Stomach (tissue), 9 donors: Measurements from ENCODE around the gene NPC2. TPM values are rescaled to one million over a fixed set of nuclear protein-coding genes. Genes with fewer than 3 reads are reported as not detected.

Experiments used
- DNase-seq, 2 donors: peaks; one replicate each; pipeline versions ENCODE4 v3.0.0 to v3.0.0-alpha.2; 2013 to 2019
- H3K27ac ChIP-seq, 5 donors: fragments of 200-600 bp in 4 of 5; sonication (generic) in 4 of 5; one replicate each; pipeline ENCODE4 v1.5.1; 2013 to 2019; ENCODE audit warnings: mild to moderate bottlenecking in 1 of 5, moderate library complexity in 1 of 5
- H3K27me3 ChIP-seq, 3 donors: fragments of 200-600 bp; sonication (generic); one replicate each; pipeline ENCODE4 v1.5.1; 2017 to 2019; ENCODE audit warnings: mixed run types in 1 of 3
- H3K36me3 ChIP-seq, 4 donors: fragments of 200-600 bp; sonication (generic); 1 replicate in 3 of 4; 2 replicates in 1 of 4; pipeline ENCODE4 v1.5.1; 2016 to 2019
- H3K4me1 ChIP-seq, 4 donors: fragments of 200-600 bp; sonication (generic); one replicate each; pipeline ENCODE4 v1.5.1; 2016 to 2019
- H3K4me3 ChIP-seq, 4 donors: fragments of 200-600 bp; sonication (generic) in 3 of 4; one replicate each; pipeline ENCODE4 v1.5.1; 2016 to 2019; ENCODE audit warnings: mild to moderate bottlenecking in 1 of 4
- H3K9me3 ChIP-seq, 4 donors: fragments of 200-600 bp; sonication (generic); one replicate each; pipeline ENCODE4 v1.5.1; 2016 to 2019
- EP300 ChIP-seq: sonication (generic); formaldehyde crosslinking; IDR thresholded peaks from one replicate; pipeline ENCODE4 v1.6.1; 2017; ENCODE audit warnings: antibody characterized with exemption
- POLR2A ChIP-seq, 4 donors: fragments of 450-650 bp; IDR thresholded peaks; one replicate each; pipeline ENCODE4 v1.6.1; 2016; ENCODE audit warnings: antibody characterized with exemption in 4 of 4, control low read depth in 2 of 4, mild to moderate bottlenecking in 1 of 4, moderate library complexity in 1 of 4
- POLR2AphosphoS5 ChIP-seq, 3 donors: sonication (generic); formaldehyde crosslinking; IDR thresholded peaks; one replicate each; pipeline ENCODE4 v1.6.1; 2016; ENCODE audit warnings: antibody characterized with exemption in 3 of 3
- WGBS, 5 donors: extraction: QIAGEN DNeasy Blood & Tissue Kit in 3 of 5; methylation state at CpG; one replicate each; pipeline versions ENCODE4 v1.1.5 to v1.1.7; 2013 to 2018; 5-methylcytosine and 5-hydroxymethylcytosine counted together
- intact Hi-C: fragments of 100-400 bp; cut with DNase I; formaldehyde crosslinking; loops from one replicate; pipeline ENCODE4 v1.15.1; 2023; ENCODE audit warnings: low total_unique reads
- polyA plus RNA-seq, 3 donors: library from polyadenylated mRNA; stranded (reverse); fragments of 200-250 nt; gene quantifications; one replicate each; pipeline ENCODE4 v1.2.3, GENCODE V29; 2013
- total RNA-seq, 5 donors: library from RNA; depleted of rRNA; stranded (reverse); fragments of >200 nt; gene quantifications; one replicate each; pipeline versions ENCODE4 v1.1.0 to v1.2.3, GENCODE V29; 2014 to 2016
- TF ChIP-seq, protein P1 (sequence below), 7 experiments: fragments of 450-650 bp in 4 of 7; fragments of 200-600 bp in 3 of 7; sonication (generic) in 3 of 7; IDR thresholded peaks; one replicate each; pipeline ENCODE4 v1.5.1; 2016 to 2019; ENCODE audit warnings: antibody characterized with exemption in 7 of 7, control low read depth in 2 of 7, mild to moderate bottlenecking in 1 of 7
- donor health status: healthy with polysubstance abuse.
- donor health status: Bipolar disorder and iron deficiency.
- donor health status: healthy.

Gene NPC2
- total and polyA plus RNA-seq, 8 donors, result 62.6 to 186 (median 129) TPM

- intact Hi-C loops, result no loop called here
- H3K27me3 ChIP-seq, result no peaks in the 10 kb centered on the region
- H3K36me3 ChIP-seq, result no peaks in the 10 kb centered on the region
- H3K27ac ChIP-seq, result no peak overlapping the region
- TF ChIP-seq EP300 (no peak), POLR2A (IDR thresholded peaks at IDR 0.05) (no peak), POLR2AphosphoS5 (IDR thresholded peaks at IDR 0.05) (no peak)
- TF ChIP-seq, protein P1, sequence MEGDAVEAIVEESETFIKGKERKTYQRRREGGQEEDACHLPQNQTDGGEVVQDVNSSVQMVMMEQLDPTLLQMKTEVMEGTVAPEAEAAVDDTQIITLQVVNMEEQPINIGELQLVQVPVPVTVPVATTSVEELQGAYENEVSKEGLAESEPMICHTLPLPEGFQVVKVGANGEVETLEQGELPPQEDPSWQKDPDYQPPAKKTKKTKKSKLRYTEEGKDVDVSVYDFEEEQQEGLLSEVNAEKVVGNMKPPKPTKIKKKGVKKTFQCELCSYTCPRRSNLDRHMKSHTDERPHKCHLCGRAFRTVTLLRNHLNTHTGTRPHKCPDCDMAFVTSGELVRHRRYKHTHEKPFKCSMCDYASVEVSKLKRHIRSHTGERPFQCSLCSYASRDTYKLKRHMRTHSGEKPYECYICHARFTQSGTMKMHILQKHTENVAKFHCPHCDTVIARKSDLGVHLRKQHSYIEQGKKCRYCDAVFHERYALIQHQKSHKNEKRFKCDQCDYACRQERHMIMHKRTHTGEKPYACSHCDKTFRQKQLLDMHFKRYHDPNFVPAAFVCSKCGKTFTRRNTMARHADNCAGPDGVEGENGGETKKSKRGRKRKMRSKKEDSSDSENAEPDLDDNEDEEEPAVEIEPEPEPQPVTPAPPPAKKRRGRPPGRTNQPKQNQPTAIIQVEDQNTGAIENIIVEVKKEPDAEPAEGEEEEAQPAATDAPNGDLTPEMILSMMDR (IDR thresholded peaks at IDR 0.05), result no peak
- no peaks in the 10 kb centered on the region for H3K9me3 ChIP-seq
- no peak overlapping the region for H3K4me3 ChIP-seq
- H3K4me1 ChIP-seq, result no peaks in the 10 kb centered on the region
- no peak for DNase-seq
- WGBS, 5 donors, result 20 to 47% (median 21%) methylated on average over 3 of the region's 3 CpGs
Observed at GRCh38 chr14:74444866-74445265, 48.2 kb downstream of the NPC2 start.

GRCh38 chr14:74442757-74443156 lies 50.3 kb downstream of the NPC2 start:
- TF ChIP-seq POLR2A (IDR thresholded peaks at IDR 0.05), result no peak
- TF ChIP-seq POLR2AphosphoS5 (IDR thresholded peaks at IDR 0.05), result no peak
- no peak for TF ChIP-seq EP300
- TF ChIP-seq, protein P1 (IDR thresholded peaks at IDR 0.05), result no peak
- H3K9me3 ChIP-seq, result no peaks in the 10 kb centered on the region
- no peaks in the 10 kb centered on the region for H3K4me1 ChIP-seq
- no peaks in the 10 kb centered on the region for H3K27me3 ChIP-seq
- no peaks in the 10 kb centered on the region for H3K36me3 ChIP-seq
- DNase-seq, result no peak
- H3K4me3 ChIP-seq, result no peak overlapping the region
- intact Hi-C loops, result no loop called here
- no peak overlapping the region for H3K27ac ChIP-seq

DNA sequence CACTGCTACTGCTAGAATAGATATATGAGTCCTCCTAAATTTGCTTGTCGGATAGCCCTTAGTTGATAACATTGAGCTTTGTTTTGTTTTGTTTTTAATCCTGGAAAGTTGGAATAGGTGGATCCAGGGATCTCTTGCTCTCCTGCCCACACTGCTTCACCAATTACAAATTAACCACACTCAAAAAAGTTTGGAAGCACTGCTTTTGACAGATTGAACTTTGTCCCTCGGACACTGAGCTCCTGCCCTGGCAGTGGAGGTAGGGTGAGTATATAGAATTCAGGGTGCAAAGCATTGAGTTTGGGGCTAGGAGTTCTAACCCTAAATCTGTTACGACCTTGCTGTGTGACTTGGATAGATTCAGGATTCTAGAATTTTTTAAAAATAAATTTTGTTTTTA lies 52.0 kb downstream of the NPC2 start:
- H3K27ac ChIP-seq, result no peak overlapping the region
- no peak for DNase-seq
- TF ChIP-seq POLR2AphosphoS5 (IDR thresholded peaks at IDR 0.05), result no peak
- no peak for TF ChIP-seq POLR2A (IDR thresholded peaks at IDR 0.05)
- TF ChIP-seq EP300, result no peak
- TF ChIP-seq, protein P1 (IDR thresholded peaks at IDR 0.05), result no peak
- H3K4me3 ChIP-seq, result no peak overlapping the region
- no peaks in the 10 kb centered on the region for H3K9me3 ChIP-seq
- intact Hi-C loops, result no loop called here
- no peaks in the 10 kb centered on the region for H3K4me1 ChIP-seq
- H3K36me3 ChIP-seq, result no peaks in the 10 kb centered on the region
- 65 to 79% (median 71%) methylated on average over 3 of the region's 3 CpGs for WGBS, 5 donors
- peaks cover 0 to 4% (median 0%) of the 10 kb centered on the region in 3 donors for H3K27me3 ChIP-seq

GRCh38 chr14:74438351-74438915 lies 54.7 kb downstream of the NPC2 start:
- intact Hi-C loops, result no loop called here
- whole genome bisulfite sequencing, 5 donors, result 29 to 56% (median 39%) methylated on average over 3 of the region's 3 CpGs
- DNase-seq, result no peak

More at GRCh38 chr14:74438351-74438915, 54.7 kb downstream of the NPC2 start:
- Histone ChIP-seq H3K4me3 (no peak overlapping the region), H3K27me3 (peaks cover 0 to 4% (median 0%) of the 10 kb centered on the region in 3 donors), H3K27ac (no peak overlapping the region), H3K9me3 (no peaks in the 10 kb centered on the region), H3K4me1 (no peaks in the 10 kb centered on the region), H3K36me3 (no peaks in the 10 kb centered on the region)
- no peak for TF ChIP-seq POLR2AphosphoS5 (IDR thresholded peaks at IDR 0.05)
- TF ChIP-seq, protein P1 (IDR thresholded peaks at IDR 0.05), result no peak
- TF ChIP-seq POLR2A (IDR thresholded peaks at IDR 0.05), result no peak
- TF ChIP-seq EP300, result no peak
